K562 (cell line): ENCODE data around the gene SMIM35. TPM values are rescaled to one million over a fixed set of nuclear protein-coding genes. Genes with fewer than 3 reads are reported as not detected.

Experiments
- ATAC-seq: fragments of 200-7000 bp; cut with Tn5 transposase; 3 replicates; pipeline ENCODE4 v1.9.1; 2020; ENCODE audit warnings: moderate library complexity
- BruUV-seq: library from RNA; stranded (reverse); fragments of 400-500 nt; replicated peaks from 2 replicates; lab custom pipeline; 2021; lab: Mats Ljungman, UMichigan
- CTCF ChIA-PET: fragments of 300-600 bp; formaldehyde crosslinking; extraction: SDS; loops from one replicate; lab custom pipeline; 2021; ENCODE audit warnings: low intra/inter-chr PET ratio; lab: Yijun Ruan, JAX
- POLR2A ChIA-PET: fragments of 300-600, 350-650 bp; sonication (Branson Sonifier 250); formaldehyde crosslinking; extraction: SDS; loops from one replicate; lab custom pipeline; 2021; ENCODE audit warnings: antibody characterized with exemption, inconsistent platforms; lab: Yijun Ruan, JAX
- DNase-seq, 4 experiments: peaks; one replicate each; pipeline versions ENCODE4 v3.0.0 to v3.0.0-alpha.2; 2011 to 2018; ENCODE audit warnings: low spot score in 3 of 4, mixed read lengths in 3 of 4; ENCODE audit errors: extremely low read depth in 1 of 4
- FAIRE-seq: peaks from 2 replicates; lab custom pipeline; 2011; peaks lifted over from hg19 to GRCh38; lab: Jason Lieb, UNC
- H2AFZ ChIP-seq: 2 replicates; pipeline ENCODE4 v1.6.0; 2011; ENCODE audit warnings: low read depth, low read length, control low read depth, inconsistent platforms
- H3K27ac ChIP-seq: fragments of 200-600 bp; 3 replicates; pipeline ENCODE4 v1.8.0; 2011; ENCODE audit warnings: low read depth, mild to moderate bottlenecking, control low read depth, inconsistent platforms, low read length, moderate library complexity, mixed read lengths; ENCODE audit errors: extremely low read depth
- H3K27me3 ChIP-seq, 2 experiments: fragments of 300-600 bp in 1 of 2; 2 replicates in 1 of 2; 3 replicates in 1 of 2; pipeline versions ENCODE4 v1.6.0 to v1.8.0; 2011; ENCODE audit warnings: inconsistent platforms in 2 of 2, low read length in 2 of 2, mild to moderate bottlenecking in 1 of 2, mixed read lengths in 1 of 2, moderate library complexity in 1 of 2; ENCODE audit not compliant: control insufficient read depth in 2 of 2, insufficient read depth in 2 of 2
- H3K36me3 ChIP-seq: fragments of 300-600 bp; 3 replicates; pipeline ENCODE4 v1.8.0; 2011; ENCODE audit warnings: mild to moderate bottlenecking, low read length, inconsistent platforms; ENCODE audit not compliant: control insufficient read depth, insufficient read depth
- H3K4me1 ChIP-seq, 2 experiments: fragments of 200-600 bp in 1 of 2; replicated peaks in 1 of 2; 2 replicates in 1 of 2; 3 replicates in 1 of 2; pipeline versions ENCODE4 v1.5.1 to v1.8.0; 2011; ENCODE audit warnings: inconsistent platforms in 2 of 2, low read length in 2 of 2, mild to moderate bottlenecking in 1 of 2, mixed read lengths in 1 of 2, moderate library complexity in 1 of 2; ENCODE audit not compliant: control insufficient read depth in 2 of 2, insufficient read depth in 2 of 2
- H3K4me2 ChIP-seq: 2 replicates; pipeline ENCODE4 v1.6.1; 2011; ENCODE audit warnings: low read length, control low read depth, inconsistent platforms, mixed read lengths; ENCODE audit not compliant: insufficient read depth
- H3K4me3 ChIP-seq: fragments of 200-600 bp; sonication (generic), shearing (Covaris generic); 2 replicates; pipeline ENCODE4 v1.5.1; 2016; ENCODE audit warnings: control low read depth, inconsistent platforms
- H3K79me2 ChIP-seq: fragments of 200-600 bp; 3 replicates; pipeline ENCODE4 v1.8.0; 2011; ENCODE audit warnings: low read length, inconsistent platforms; ENCODE audit not compliant: control insufficient read depth, insufficient read depth
- H3K9ac ChIP-seq, 2 experiments: 2 replicates each; pipeline versions ENCODE4 v1.6.0 to v1.6.1; 2011; ENCODE audit warnings: low read depth in 2 of 2, low read length in 2 of 2, control low read depth in 1 of 2, inconsistent platforms in 1 of 2, mild to moderate bottlenecking in 1 of 2, mixed read lengths in 1 of 2; ENCODE audit not compliant: insufficient read depth in 1 of 2
- H3K9me1 ChIP-seq: one replicate; pipeline ENCODE4 v1.6.0; 2011; ENCODE audit warnings: inconsistent platforms, mild to moderate bottlenecking, low read length, moderate library complexity; ENCODE audit not compliant: control insufficient read depth, insufficient read depth
- H3K9me3 ChIP-seq: replicated peaks from 2 replicates; pipeline ENCODE4 v1.5.1; 2011; ENCODE audit warnings: low read depth, low read length, inconsistent platforms; ENCODE audit not compliant: control insufficient read depth, insufficient read depth
- H4K20me1 ChIP-seq: replicated peaks from 2 replicates; pipeline ENCODE4 v1.6.1; 2011; ENCODE audit warnings: low read length, inconsistent platforms, mixed read lengths; ENCODE audit not compliant: control insufficient read depth, insufficient read depth
- CTBP1 ChIP-seq: fragments of 450-650 bp; IDR thresholded peaks from 2 replicates; pipeline ENCODE4 v1.6.1; 2016; ENCODE audit warnings: borderline replicate concordance
- HDAC3 ChIP-seq: fragments of 450-650 bp; IDR thresholded peaks from 2 replicates; pipeline ENCODE4 v1.6.1; 2018; ENCODE audit warnings: borderline replicate concordance, mild to moderate bottlenecking, moderate library complexity; ENCODE audit not compliant: partially characterized antibody
- KAT7 ChIP-seq: sonication (generic); formaldehyde crosslinking; IDR thresholded peaks from 2 replicates; pipeline ENCODE4 v1.8.0; 2022; ENCODE audit warnings: missing genetic modification reagents, mild to moderate bottlenecking, borderline replicate concordance
- RAD21 ChIP-seq, 2 experiments: fragments of 250-450 bp in 1 of 2; fragments of 450-650 bp in 1 of 2; sonication (Bioruptor Pico) in 1 of 2; formaldehyde crosslinking in 1 of 2; IDR thresholded peaks in 1 of 2; conservative IDR thresholded peaks in 1 of 2; 2 replicates each; pipeline versions ENCODE4 v1.4.0 to v1.8.0; 2020 to 2022; ENCODE audit warnings: mild to moderate bottlenecking in 2 of 2, moderate library complexity in 1 of 2
- RBM39 ChIP-seq: fragments of 200-400 bp; formaldehyde crosslinking; optimal IDR thresholded peaks from 2 replicates; pipeline ENCODE3; 2018; ENCODE audit warnings: low read depth, low read length
- ZFX ChIP-seq: sonication (generic); formaldehyde crosslinking; IDR thresholded peaks from 2 replicates; pipeline ENCODE4 v1.8.0; 2022; ENCODE audit warnings: mild to moderate bottlenecking, missing genetic modification reagents, moderate library complexity
- ZMIZ1 ChIP-seq, 2 experiments: fragments of 150-350 bp in 1 of 2; IDR thresholded peaks; 2 replicates each; pipeline ENCODE4 v1.6.1; 2012 to 2016; ENCODE audit warnings: low read depth in 2 of 2, low read length in 2 of 2, mild to moderate bottlenecking in 1 of 2, moderate library complexity in 1 of 2
- ZNF239 ChIP-seq: fragments of 250-450 bp; sonication (Bioruptor Pico); IDR thresholded peaks from 2 replicates; pipeline ENCODE4 v1.4.0; 2020; ENCODE audit warnings: mild to moderate bottlenecking
- ZNF511 ChIP-seq: sonication (generic); formaldehyde crosslinking; IDR thresholded peaks from 2 replicates; pipeline ENCODE4 v1.8.0; 2022; ENCODE audit warnings: mild to moderate bottlenecking, missing genetic modification reagents
- ZNF79 ChIP-seq: fragments of 250-450 bp; sonication (Bioruptor Pico); IDR thresholded peaks from 2 replicates; pipeline ENCODE4 v1.4.0; 2020; ENCODE audit warnings: low read depth, mild to moderate bottlenecking, moderate library complexity
- WGBS: fragments of 100-300 bp; shearing (Covaris generic); methylation state at CpG from one replicate; pipeline ENCODE4 v1.1.6; 2016; ENCODE audit warnings: low coverage, mixed read lengths; ENCODE audit not compliant: insufficient coverage; ENCODE audit errors: missing lambda C conversion rate; 5-methylcytosine and 5-hydroxymethylcytosine counted together
- in situ Hi-C: fragments of 300-500 bp; cut with MboI; formaldehyde crosslinking; loops from 4 replicates; pipeline ENCODE4 v1.15.0; 2018; ENCODE audit warnings: inconsistent platforms, mixed read lengths
- intact Hi-C: fragments of 100-400 bp; cut with micrococcal nuclease; formaldehyde crosslinking; loops from 2 replicates; pipeline ENCODE4 v1.14.2; 2022
- polyA plus RNA-seq, 8 experiments: library from polyadenylated mRNA; depleted of rRNA in 4 of 8; stranded (reverse) in 5 of 8; unstranded in 3 of 8; fragments of >200 nt; fragmentation: Nextera tagmentation in 2 of 8; fragmentation: Illumina TruSeq in 1 of 8; extraction: Ambion mirVana in 2 of 8; extraction: Trizol in 1 of 8; gene quantifications; 2 replicates each; pipeline versions ENCODE4 v1.2.1 to v1.2.3, GENCODE V29; 2011 to 2014; ENCODE audit warnings: inconsistent platforms in 1 of 8, missing spikeins in 1 of 8
- total RNA-seq, 7 experiments: library from RNA; depleted of rRNA in 6 of 7; stranded (reverse); fragments of >200 nt in 6 of 7; fragmentation: Illumina TruSeq in 2 of 7; extraction: Trizol in 2 of 7; gene quantifications; 2 replicates each; pipeline versions ENCODE4 v1.2.1 to v1.2.3, GENCODE V29; 2011 to 2021; ENCODE audit warnings: low replicate concordance in 1 of 7
- TF ChIP-seq, protein P1 (sequence below), 2 experiments: fragments of 450-650 bp; conservative IDR thresholded peaks; 2 replicates each; pipeline ENCODE4 v1.6.1; 2017; ENCODE audit warnings: mild to moderate bottlenecking in 2 of 2, moderate library complexity in 2 of 2

SMIM35 gene
- total and polyA plus RNA-seq, 9 of the 15 experiments (the other 6 are each of a cell fraction or from before 2014, with no cell fraction given), result 0.03 TPM; not detected in 7

DNA sequence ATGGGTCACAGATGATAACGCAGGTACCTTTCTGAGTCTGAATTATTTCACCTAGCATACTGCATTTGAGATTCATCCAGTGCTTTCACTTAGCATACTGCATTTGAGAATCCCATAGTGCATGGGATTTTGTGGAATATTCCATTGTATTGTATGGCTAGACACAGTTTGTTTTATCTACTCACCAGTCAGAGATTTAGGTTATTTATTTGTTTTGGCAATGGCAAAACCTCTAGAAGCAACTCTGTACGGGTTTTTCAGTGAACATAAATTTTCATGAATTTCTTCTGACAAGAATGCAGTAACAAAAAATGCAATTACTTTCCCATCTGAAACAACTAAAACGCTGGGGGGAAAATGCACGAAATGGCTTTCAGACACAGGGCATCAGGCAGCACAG, 41.5 kb upstream of the SMIM35 start (continued):
- no peak for TF ChIP-seq HDAC3
- no peak for TF ChIP-seq ZNF79 (CRISPR knock-in tag)
- no peak for TF ChIP-seq RBM39
- TF ChIP-seq ZFX (CRISPR knock-in tag), result no peak
- TF ChIP-seq, protein P1, sequence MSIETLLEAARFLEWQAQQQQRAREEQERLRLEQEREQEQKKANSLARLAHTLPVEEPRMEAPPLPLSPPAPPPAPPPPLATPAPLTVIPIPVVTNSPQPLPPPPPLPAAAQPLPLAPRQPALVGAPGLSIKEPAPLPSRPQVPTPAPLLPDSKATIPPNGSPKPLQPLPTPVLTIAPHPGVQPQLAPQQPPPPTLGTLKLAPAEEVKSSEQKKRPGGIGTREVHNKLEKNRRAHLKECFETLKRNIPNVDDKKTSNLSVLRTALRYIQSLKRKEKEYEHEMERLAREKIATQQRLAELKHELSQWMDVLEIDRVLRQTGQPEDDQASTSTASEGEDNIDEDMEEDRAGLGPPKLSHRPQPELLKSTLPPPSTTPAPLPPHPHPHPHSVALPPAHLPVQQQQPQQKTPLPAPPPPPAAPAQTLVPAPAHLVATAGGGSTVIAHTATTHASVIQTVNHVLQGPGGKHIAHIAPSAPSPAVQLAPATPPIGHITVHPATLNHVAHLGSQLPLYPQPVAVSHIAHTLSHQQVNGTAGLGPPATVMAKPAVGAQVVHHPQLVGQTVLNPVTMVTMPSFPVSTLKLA (conservative IDR thresholded peaks at IDR 0.05), result no peak

DNA sequence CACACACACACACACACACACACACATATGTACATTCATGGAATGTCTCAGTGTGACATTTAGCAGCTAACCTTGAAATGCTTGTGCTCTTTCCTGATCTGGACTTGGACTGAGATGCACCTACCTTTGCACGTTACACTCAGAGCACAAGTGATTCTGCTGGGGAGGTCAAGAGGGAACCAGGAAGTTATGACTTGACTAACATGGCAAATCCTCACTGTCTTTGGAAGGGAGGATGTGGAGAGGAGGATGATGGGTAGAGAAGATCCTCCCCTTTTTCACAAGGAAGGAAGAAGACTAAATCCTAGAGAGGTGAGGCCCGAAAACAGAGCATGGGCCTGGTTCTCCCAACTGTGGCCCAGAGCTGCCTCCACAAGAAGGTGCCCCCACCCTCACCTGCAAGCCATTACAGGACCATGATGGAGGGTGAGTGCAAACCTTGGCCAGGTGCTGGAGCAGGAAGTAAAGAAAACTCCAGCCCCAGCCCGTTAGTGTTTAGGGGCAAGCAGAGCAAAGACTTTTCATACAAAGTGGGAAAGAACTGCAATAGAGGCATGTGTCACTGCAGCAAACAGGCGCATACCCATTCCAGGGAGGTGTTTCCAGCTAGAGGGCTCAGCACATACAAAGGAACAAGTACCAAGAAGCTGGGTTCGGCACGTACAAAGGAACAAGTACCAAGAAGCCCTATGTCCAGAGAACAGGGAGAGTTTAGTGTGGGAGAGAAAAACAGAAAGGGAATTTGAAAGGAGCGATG, 39.5 kb upstream of the SMIM35 start:
- DNase-seq (peak in 1 of 4 experiments; percentile 27), ATAC-seq (peak; percentile 78), FAIRE-seq (peak; percentile 40)
- no peaks in the 10 kb centered on the region for H3K27me3 ChIP-seq
- peak overlapping the region; percentile 58; the same call in 2 of the 3 replicates for H3K27ac ChIP-seq
- no peaks in the 10 kb centered on the region for H3K79me2 ChIP-seq
- H3K4me2 ChIP-seq, result no peak overlapping the region; the same call in 1 of the 2 replicates
- no peaks in the 10 kb centered on the region for H4K20me1 ChIP-seq
- H3K4me3 ChIP-seq, result no peak overlapping the region
- WGBS, result 40% methylated on average over 7 of the region's 7 CpGs
- peak overlapping the region; percentile 68 for H2AFZ ChIP-seq
- in situ Hi-C loops, result no loop called here
- ChIA-PET CTCF (no interaction called here), POLR2A (interaction anchor here (0.6 to 1.7 kb wide), 3 partner anchors 13 to 92 kb away, joined by 3 to 6 read pairs (median 4); no protein-coding TSS in a partner anchor)
- BruUV-seq, result no TSS peak
- no peak overlapping the region for H3K9ac ChIP-seq
- intact Hi-C loops, result loop anchor here (5.0 kb wide), 1 partner anchor 59 kb away; no protein-coding TSS in a partner anchor
- H3K9me1 ChIP-seq, result no peaks in the 10 kb centered on the region
- H3K36me3 ChIP-seq, result no peaks in the 10 kb centered on the region
- H3K4me1 ChIP-seq, result no peaks in the 10 kb centered on the region
- no peaks in the 10 kb centered on the region for H3K9me3 ChIP-seq
- TF ChIP-seq KAT7 (CRISPR knock-in tag) (no peak), ZMIZ1 (IDR thresholded peaks at IDR 0.05; ENCODE audit: low read depth in 2 of 2, low read length in 2 of 2) (peak in 1 of 2 experiments; percentile 64; a peak in 1 of 4 replicates), ZNF511 (no peak), RAD21 (CRISPR knock-in tag; conservative IDR thresholded peaks at IDR 0.05 in 1 of 2, IDR thresholded peaks at IDR 0.05 in 1 of 2) (no peak), CTBP1 (no peak; the same call in 1 of the 2 replicates), ZNF239 (CRISPR knock-in tag) (no peak)
